HG02763 (cell line): Measurements from ENCODE around the gene LOXHD1.

Experiments used
- ATAC-seq: cut with Tn5 transposase; IDR thresholded peaks from one replicate; pipeline ENCODE4 v1.9.1; 2021; ENCODE audit warnings: mild to moderate bottlenecking, moderate library complexity; ENCODE audit not compliant: unreplicated experiment

The LOXHD1 gene

DNA sequence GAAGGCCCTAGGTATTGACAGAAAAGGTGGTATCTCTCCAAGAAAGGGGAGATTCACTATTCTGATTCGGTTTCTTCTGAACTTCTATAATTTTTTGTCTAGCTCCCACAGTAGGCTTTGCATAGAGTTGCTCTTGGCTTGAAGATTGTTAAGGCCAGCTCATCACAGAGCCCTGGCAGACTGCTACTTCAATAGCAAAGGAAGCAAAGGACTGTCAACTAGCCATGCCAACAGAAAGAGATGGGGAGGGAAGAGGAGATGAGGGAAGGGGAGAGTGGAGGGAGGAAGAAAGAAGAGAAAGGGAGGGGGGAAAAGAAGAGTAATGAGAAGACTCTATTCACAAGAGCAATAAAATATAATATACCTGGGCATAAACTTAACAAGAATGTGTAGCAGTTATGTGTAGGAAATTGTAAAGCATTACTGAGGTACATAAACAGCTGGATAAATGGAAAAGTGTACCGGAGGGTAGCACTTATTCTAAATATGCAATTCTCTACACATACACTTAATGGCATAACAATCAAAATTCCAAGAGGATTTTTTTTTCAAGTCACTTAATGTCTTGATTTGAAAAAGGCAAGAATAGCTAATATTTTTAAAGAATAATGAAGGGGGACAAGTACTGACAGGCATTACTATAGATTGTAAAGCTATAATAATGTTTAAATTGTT lies 102.5 kb downstream of the LOXHD1 start:
- ATAC-seq, result no peak

DNA sequence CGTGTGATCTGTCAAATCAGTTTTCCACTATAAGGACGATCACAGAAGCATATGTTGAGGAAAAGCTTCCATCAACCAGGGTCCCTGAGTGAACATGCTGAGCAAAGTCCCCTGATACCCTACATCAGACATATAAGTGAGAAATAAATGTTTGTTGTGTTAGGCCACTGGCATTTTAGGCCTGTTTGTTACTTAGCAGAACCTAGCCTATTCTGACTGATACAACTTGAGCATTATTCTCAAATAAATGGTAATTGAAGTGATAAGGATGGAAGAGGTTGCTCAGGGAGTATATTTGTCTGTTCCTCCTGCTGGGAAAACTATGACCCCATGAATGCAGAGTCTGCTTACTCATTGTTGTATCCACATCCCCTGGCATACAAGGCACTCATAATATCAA lies 106.4 kb downstream of the LOXHD1 start:
- ATAC-seq, result no peak

DNA sequence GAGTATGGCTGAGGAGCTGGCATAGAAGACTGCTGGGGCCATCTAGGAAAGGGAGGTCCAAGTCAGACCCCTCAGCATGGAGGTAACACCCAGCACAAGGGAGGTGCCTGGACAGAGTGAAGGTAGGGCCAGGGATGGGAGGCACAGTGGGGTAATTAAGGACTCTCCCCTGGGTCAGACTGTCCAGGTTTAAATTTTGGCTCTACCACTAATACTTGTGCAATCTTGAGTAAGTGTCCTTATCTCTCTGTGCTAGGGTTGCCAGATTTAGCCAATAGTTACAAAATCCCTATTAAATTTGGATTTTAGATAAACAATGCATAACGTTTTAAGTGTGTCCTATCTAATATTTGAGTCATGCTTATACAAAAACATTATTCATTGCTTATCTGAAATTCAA lies 109.5 kb downstream of the LOXHD1 start:
- ATAC-seq, result no peak

DNA sequence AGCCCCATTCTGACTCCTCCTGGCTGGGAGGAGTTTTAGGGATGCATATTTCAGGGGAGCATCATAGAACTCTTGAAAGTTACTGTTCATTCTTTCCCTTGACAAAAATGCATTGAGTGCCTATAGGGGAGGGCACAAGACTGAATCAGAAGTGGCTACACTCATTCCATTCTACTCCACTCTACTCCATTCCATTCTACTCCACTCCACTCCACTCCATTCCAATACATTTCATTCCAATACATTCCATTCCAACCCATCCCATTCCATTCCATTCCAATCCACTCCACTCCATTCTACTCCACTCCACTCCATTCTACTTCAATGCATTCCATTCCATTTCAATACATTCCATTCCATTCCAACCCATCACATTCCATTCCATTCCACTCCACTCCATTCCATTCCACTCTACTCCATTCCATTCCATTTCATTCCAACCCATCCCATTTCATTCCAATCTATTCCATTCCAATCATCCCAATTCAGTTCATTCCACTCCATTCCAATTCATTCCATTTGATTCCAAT lies 110.8 kb downstream of the LOXHD1 start:
- no peak for ATAC-seq

DNA sequence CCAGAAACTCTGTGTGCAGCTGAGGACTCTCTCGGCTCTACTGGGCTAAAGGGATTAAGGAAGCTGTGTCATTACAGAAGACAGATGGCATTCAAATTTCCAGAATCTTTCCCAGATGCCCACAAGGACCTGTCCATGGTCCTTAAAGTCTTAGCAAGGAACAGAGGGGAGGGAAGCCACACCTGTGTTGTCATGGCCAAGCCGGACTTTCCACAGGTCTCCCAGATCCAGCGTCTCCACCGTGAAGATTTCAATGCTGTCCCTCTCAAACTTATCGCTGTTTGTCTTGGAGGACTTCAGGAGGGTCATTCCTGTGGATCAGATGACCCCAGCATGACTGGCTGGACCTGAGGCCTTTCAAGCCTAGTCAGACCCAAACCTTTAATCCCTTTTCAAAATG lies 114.5 kb downstream of the LOXHD1 start:
- ATAC-seq, result no peak

DNA sequence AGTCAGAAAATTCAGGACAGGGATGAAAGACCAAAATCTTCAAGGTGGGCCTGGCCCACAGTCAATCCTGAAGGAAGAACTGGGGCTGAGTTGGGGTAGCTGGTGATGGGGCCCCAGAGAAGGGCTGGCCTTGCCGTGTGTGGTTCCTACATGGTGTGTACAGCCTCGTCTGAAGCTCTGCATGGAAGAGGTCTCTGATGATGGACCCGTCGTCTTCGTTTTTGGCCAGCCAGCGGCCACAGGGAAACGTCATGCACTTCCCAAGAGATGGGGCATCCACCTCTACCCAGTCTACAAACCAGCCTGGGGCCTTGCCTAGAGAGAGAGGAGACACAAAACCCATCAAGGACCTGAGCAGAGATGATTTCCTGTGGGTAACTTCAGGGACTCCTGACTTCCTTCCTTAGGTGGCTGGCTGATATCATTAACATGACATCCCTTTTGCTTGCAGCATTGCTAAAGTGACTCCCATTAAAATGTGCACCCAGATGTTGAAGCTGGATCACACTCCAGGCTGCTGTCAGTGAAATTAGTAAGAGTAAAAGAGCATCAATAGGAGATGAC lies 115.3 kb downstream of the LOXHD1 start:
- ATAC-seq, result no peak

DNA sequence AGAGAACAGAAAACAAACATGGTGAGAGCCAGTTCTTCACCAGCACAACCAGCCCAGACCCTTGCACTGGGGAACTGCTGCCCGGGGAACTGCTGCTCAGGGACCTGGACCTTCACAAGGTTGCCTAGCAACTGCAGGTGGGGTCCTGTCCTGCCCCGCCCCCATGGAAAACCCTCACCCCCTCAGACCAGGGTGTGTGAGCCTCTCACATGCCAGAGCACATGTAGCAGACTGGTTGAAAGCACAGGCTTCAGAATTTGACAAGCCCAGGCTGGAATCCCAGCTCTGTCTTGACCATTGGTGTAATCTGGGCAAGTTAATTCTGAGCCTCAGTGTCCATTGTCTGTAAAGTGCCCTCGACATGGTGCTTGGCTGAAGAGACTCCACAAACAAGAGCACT lies 118.6 kb downstream of the LOXHD1 start:
- no peak for ATAC-seq

DNA sequence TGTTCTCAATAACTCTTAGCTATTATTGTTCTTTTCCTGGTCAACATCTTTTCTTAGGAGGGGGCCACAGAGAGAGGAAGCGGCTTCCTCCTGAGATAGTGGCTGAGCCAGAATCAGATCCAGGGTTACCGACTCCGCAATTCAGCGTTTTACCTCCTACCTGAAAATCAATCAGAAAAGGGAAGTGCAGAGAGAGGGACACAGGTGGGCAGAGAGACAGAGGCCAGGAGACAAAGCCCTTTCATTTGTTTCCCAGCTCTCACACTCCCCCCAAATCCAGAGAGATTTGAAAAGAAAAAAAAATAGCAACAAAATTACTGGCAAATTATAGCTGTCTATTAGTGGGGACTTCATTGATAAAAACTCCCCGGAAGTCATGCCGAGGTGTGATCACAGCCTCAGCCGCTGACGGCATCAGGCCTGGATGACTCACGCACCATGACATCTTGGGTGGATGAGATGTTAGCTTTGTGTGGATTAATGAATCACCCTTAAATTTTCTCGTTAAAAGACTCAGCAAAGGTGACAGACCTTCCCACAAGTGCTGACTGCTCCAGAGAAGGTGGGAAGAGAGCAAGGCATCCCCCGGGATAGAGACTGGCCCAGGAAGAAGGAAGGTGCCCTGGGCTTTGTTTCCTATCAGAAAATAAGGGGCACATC lies 120.7 kb downstream of the LOXHD1 start:
- no peak for ATAC-seq

DNA sequence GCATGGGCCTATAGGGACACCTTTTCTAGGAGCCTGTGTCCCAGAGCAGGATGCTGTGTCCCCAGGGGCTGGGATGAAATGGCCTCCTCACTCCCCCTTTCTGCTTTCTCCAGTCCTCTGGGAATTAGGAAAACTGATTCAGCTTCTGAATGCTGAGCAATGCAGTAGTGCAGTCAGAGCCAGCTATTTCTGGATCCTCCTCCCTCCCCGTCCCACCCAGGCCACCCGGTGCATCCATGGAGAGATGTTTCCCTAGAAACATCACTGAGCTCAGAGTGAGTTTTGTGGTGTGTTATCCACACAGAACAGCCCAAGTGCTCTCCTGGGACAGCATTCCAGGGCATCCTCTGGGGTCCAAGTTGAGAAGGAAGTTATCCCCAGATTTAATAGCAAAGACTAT lies 125.5 kb downstream of the LOXHD1 start:
- no peak for ATAC-seq

DNA sequence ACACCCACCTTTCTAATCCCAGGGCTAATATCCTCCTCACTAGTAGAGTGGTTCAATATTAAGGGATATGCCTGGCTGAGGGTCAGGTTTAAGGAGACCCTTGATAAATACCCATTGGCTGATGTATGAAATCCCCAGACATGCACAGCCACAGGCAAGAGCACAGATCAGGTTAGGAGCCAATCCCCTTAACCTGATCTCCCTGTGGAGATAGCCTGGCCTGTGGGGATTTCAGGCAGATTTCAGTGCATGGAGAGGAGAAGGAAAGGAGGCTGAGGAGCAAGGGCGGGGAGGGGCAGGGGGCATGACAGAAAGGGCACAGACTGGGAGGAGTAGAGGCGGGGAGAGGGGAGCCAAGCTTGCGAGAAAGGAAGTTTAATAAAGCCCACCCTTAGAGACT lies 129.0 kb downstream of the LOXHD1 start:
- no peak for ATAC-seq

DNA sequence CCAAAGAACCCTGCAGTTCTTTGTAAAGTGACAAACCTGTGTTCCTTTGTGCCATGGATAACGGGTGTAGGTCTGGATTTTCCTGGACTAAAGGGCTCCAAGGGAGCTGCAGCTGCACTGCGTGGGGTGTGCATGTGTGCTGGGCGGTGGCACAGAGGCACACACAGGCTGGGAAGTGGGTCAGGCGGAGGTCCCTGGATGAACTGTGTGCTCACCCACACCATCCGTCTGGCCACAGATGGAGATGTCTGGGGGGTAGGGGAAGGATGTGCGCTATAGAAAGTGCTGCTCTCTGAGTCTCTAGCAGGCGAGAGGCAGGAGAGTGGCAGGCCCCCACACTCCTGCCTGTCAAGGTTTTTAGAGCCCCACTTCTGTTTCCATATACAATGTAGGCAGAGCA lies 137.2 kb downstream of the LOXHD1 start:
- ATAC-seq, result no peak

DNA sequence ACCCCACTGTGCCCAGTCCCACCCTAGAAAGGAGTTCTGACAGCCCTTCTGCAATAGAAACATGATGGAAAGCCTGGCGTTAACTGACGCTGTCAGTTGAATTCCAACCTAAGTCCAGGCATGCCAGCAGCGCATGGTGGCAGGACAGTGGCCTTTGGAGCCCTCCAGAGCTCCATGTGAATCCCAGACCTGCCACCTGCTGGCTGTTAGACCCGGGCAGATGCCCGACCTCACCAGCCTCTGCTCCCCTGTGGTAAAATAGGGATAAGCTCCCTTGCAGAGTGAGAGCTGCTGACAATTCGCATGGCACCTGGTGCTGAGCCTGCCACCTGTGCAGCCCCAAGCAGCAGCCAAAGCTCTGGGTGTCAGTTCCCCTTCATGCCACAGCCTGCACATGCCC lies 138.6 kb downstream of the LOXHD1 start:
- ATAC-seq, result no peak

DNA sequence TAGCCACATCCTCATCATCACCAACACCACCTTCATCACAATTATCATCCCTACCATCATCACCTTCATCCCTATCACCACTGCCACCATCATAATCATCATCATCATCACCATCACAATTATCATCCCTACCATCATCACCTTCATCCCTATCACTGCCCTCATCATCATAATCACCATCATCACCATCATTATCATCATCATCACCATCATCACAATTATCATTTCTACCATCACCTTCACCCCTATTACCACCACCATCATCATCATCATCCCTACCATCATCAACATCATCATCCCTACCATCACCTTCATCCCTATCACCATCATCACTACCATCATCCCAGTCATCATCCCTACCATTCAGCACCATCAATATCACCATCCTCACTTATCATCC lies 140.5 kb downstream of the LOXHD1 start:
- no peak for ATAC-seq

DNA sequence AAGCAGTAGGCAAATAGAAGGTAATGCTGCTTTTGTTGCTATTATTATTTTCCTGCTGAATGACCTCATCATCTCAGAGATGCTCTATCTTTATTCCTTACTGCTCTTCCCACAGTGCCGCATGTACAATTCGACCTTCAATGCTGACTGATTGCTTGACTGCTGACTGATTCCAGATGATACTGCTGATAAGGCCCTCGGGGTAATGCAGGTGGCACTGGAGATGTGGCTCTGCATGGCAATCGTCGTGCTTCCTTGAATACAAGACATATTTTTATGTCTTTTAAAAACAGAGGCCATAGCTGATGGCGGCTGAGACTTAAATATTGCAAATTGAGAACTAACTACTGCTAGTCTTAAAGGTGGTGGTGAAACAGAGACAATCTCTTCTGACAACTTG lies 146.6 kb downstream of the LOXHD1 start:
- no peak for ATAC-seq

DNA sequence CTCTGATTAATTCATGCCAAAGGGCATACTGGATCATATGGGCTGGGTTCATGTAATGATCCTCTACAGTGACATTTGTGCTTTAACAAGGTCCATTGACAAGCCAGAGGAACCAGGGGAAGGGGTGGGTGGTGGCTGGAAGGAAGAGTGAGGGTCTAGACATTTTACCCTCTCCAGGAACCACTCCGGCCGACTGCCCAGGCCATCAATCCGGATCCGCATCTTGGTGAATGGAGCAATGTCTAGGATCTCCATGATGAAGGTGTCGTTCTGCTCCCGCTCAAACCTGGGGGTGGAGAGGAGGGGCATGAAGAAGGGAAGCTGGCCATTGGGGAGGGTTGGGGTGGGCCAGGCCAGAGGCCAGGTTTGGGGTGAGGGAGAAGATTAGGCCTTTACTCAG lies 147.5 kb downstream of the LOXHD1 start:
- no peak for ATAC-seq

DNA sequence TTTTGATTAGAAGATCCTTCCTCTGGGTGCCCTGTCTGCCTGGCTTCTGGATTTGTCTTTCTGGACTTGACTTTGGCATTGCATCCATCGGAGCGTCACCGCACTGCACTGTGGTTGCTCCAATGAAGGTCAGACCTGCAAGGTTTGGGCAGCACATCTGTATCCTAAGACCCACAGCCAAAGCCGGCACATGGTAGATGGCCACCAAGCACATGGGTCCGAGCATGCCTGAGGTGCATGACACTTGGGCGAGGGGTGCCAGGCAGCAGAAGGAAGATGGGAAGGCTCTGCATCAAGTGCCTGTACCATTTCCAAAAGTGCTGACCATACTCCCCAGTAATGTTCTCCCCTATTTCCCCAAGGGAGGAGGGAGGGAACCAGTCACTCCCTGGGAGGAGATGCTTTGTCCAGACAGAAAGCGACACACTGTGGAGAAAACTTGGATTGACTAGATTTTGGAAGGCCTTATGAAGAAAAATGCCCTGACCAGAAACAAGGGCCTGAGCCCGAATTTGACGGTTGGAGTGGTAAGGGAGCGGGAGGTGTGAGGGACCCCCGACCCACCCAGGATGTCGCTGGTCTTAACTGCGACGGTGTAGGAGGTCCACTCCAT lies 149.9 kb downstream of the LOXHD1 start:
- ATAC-seq, result no peak

DNA sequence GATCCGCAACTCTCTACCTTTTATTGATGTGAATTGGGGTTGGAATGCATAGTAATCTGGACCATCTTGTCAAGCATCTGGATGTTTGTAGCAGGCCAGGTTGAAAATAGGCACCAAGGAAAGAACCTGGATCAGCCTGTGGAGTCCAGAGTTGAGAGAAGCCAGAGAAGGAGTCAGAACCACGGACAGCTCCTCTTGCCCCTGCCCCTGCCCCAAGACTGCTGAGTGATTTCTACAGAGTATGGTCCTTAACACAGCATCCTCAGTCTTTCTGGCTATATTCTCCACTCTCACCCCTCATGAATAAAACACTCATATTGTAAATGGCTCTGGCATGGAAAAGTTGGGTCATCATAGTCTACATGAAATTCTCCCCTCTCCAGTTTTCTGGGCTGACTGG lies 154.6 kb downstream of the LOXHD1 start:
- no peak for ATAC-seq

DNA sequence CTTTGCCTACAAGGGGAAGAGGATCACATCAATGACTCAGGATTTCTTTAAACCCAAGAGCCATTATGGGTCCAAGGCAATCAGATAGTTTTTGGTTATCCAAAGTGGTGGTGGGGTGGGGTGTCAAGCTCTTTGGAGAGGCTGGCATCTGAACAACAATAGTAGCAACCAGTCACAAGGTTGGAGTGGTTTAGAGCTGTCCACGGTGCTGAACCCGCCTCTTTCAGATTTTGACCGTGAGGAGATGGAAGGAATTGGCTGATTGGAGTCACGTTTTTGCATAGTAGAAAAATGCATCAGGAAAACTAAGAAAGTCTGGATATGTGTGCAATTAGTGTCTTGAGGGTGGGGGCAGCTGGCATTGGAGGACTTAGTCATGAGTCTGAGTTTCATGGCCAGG lies 159.9 kb downstream of the LOXHD1 start:
- ATAC-seq, result no peak

DNA sequence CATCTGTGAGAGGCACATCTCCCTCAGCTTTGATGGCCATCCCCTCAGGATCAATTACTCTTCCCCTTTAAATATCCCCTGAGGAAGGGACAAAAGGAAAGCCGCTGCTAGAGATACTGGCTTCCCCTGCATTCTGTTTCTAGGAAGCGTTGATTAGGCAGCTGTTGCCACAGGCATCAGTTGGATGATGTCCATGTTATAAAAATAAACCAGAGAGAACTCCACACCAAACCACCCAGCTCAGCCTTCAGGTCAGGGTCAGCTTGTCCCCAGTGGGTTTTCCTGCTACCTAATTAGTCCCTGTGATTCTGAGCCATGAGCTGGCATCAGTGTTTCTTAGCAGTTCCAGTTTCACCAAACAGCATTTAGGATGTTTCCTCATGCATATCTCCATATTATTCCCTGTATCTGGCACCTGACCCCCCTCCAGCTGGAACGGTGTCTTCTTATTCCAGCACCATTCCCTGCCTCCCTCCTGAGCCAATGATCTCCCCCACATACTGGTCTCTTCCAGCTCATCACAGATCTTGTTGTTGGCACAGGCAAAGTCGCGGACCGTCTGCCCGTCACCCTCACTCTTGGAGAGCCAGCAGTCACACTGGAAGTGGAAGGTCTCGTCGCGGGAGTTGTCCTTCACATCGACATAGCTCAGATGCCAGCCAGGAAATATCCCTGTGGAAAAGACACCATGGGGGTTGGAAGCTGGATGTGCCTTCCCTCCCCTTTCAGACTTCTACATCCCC lies 168.4 kb downstream of the LOXHD1 start:
- no peak for ATAC-seq

DNA sequence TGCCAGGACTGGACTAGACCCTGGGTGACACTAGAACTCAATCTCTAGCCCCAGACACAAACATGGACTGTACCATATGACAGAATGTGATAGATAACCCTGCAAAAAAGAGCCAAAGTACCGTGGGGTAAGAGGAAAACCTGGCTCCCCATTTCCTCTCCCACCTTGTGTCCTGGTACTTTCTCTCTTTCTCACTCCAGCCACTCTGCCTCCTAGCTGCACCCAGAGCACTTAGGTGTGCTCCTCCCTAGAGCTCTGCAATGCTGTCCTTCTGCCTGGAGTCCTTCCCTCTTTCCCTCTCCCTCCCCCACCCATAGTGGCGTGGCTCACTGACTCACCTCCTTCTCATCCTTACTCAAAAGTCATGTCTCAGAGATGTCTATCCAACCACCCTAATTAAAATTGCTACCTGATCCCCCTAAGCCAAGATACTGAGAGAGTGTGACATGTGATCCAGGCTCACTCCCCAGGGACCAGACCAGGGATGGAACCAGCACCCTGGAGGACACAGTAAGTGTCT lies 171.3 kb downstream of the LOXHD1 start:
- no peak for ATAC-seq

DNA sequence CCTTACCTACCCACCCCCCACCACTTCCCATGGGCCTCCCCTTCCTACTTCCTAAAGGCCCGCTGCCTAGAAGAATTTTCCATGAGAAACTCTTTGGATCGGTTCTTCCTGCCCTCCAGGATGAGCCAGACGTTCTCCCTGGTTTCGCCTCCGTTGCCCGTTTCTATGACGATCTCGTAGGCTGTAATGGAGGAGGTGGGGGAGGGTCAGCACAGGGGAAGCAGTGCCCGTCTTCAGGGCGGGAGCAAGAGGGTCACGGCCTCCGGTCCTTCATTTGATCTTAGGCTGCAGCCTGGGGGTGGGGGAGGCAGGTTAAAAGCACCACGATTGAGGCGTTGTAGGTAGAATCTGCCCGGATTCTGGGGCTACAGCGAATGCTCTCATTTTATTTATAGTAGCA lies 172.0 kb downstream of the LOXHD1 start:
- ATAC-seq, result no peak
